Measurements from ENCODE around the gene FBXW10B. TPM values are rescaled to one million over a fixed set of nuclear protein-coding genes. Genes with fewer than 3 reads are reported as not detected.

FBXW10B gene
- polyA plus RNA-seq, 3 donors, result 0.74 to 2.1 (median 1.1) TPM

Other genes starting within 250 kb of the FBXW10B start
- gene CDRT4, start 152.1 kb downstream of the FBXW10B start, polyA plus RNA-seq (ENCODE audit: insufficient read length in 3 of 3), result 10 to 100 TPM in 1 of 3 donors, 1 to 10 TPM in 2; 3.4 to 15.2 (median 7.8) TPM
- 10 to 100 TPM; 10.0 to 18.7 (median 15.3) TPM for gene TVP23C, start 56.2 kb downstream of the FBXW10B start, polyA plus RNA-seq (ENCODE audit: insufficient read length in 3 of 3)
- gene TRIM16, start 64.6 kb upstream of the FBXW10B start, polyA plus RNA-seq (ENCODE audit: insufficient read length in 3 of 3), result 10 to 100 TPM; 22.3 to 26.7 (median 23.3) TPM
- 10 to 100 TPM; 35.0 to 48.8 (median 41.5) TPM for gene ZNF286A, start 80.0 kb upstream of the FBXW10B start, polyA plus RNA-seq (ENCODE audit: insufficient read length in 3 of 3)
- gene TBC1D26, start 112.6 kb upstream of the FBXW10B start, polyA plus RNA-seq (ENCODE audit: insufficient read length in 3 of 3), result 1 to 10 TPM in 2 of 3 donors, under 1 TPM in 1; 0.44 to 1.8 (median 1.0) TPM

Measured in renal pelvis (tissue), 3 donors.